PFSK-1 (cell line): Measurements from ENCODE around the gene GPR65.

ENCODE experiments used
- FOXP2 ChIP-seq: optimal IDR thresholded peaks from 2 replicates; pipeline ENCODE3; 2011; ENCODE audit warnings: borderline replicate concordance, control low read depth, inconsistent platforms; ENCODE audit not compliant: insufficient read depth; ENCODE audit errors: extremely low read length, extremely low read depth
- POLR2AphosphoS5 ChIP-seq: IDR thresholded peaks from 2 replicates; pipeline ENCODE4 v1.6.1; 2012; ENCODE audit warnings: low read depth, mild to moderate bottlenecking, control low read depth, low read length, moderate library complexity
- REST ChIP-seq, 2 experiments: IDR thresholded peaks; 2 replicates each; pipeline versions ENCODE4 v1.6.1 to v1.8.0; 2011 to 2012; ENCODE audit warnings: low read depth in 2 of 2, low read length in 2 of 2, control low read depth in 1 of 2, inconsistent platforms in 1 of 2, mild to moderate bottlenecking in 1 of 2, moderate library complexity in 1 of 2; ENCODE audit not compliant: insufficient read depth in 1 of 2
- SIN3A ChIP-seq: IDR thresholded peaks from 2 replicates; pipeline ENCODE4 v1.6.1; 2012; ENCODE audit warnings: mild to moderate bottlenecking, low read length, moderate library complexity, borderline replicate concordance; ENCODE audit not compliant: insufficient read depth
- TAF1 ChIP-seq: IDR thresholded peaks from 2 replicates; pipeline ENCODE4 v1.6.1; 2012; ENCODE audit warnings: low read length, control low read depth, borderline replicate concordance; ENCODE audit not compliant: insufficient read depth

DNA sequence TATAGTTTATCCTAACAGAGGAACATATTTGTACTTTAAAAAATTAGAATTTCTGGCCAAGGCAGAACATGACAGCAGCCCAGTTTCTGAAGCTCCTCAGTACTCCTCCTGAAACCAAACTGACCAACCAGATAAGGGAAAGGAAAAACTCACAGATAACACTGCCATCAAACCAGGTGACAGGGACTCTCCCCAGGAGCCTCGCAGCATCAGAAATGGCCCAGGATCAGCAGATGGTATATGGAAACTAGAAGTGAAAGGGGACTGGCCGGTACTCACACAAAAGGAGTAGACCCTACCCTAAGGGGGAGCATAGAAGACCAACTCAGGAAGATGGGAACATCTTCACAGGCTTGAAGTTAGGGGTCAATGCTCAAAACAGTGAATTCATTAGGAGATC is 33.9 kb upstream of the GPR65 start:
- TF ChIP-seq POLR2AphosphoS5 (no peak), TAF1 (no peak), REST (IDR thresholded peaks at IDR 0.05; ENCODE audit: insufficient read depth in 1 of 2, low read depth in 2 of 2, low read length in 2 of 2) (no peak), SIN3A (no peak), FOXP2 (no peak)
